HEK293 (cell line): ENCODE measurements around the gene SYTL2.

Source experiments
- CTCF ChIA-PET: fragments of 350-600 bp; formaldehyde crosslinking; extraction: SDS; loops from one replicate; lab custom pipeline; 2021; ENCODE audit warnings: antibody characterized with exemption; lab: Yijun Ruan, JAX
- POLR2A ChIA-PET: fragments of 300-600 bp; formaldehyde crosslinking; extraction: SDS; loops from one replicate; lab custom pipeline; 2020; ENCODE audit warnings: antibody characterized with exemption, inconsistent platforms; lab: Yijun Ruan, JAX
- H3K27ac ChIP-seq: fragments of 200-500 bp; sonication (Bioruptor generic); 2 replicates; pipeline ENCODE4 v1.5.1; 2014; ENCODE audit warnings: low read depth, low read length, control low read depth, inconsistent platforms; ENCODE audit errors: extremely low read depth
- H3K36me3 ChIP-seq, 2 experiments: fragments of 200-500 bp in 1 of 2; sonication (Bioruptor generic) in 1 of 2; 1 replicate in 1 of 2; 2 replicates in 1 of 2; pipeline ENCODE4 v1.5.1; 2014 to 2017; ENCODE audit warnings: inconsistent platforms in 2 of 2, low read length in 2 of 2; ENCODE audit not compliant: control insufficient read depth in 2 of 2, insufficient read depth in 1 of 2
- H3K4me1 ChIP-seq: fragments of 200-500 bp; sonication (Bioruptor generic); 2 replicates; pipeline ENCODE4 v1.5.1; 2014; ENCODE audit warnings: mild to moderate bottlenecking, low read length, inconsistent platforms; ENCODE audit not compliant: control insufficient read depth, insufficient read depth
- H3K4me3 ChIP-seq: 2 replicates; pipeline ENCODE4 v1.5.1; 2011; ENCODE audit warnings: low read depth, mild to moderate bottlenecking, control low read depth, low read length, moderate library complexity
- H3K9me3 ChIP-seq: fragments of 200-500 bp; sonication (Bioruptor generic); 2 replicates; pipeline ENCODE4 v1.5.1; 2014; ENCODE audit warnings: low read depth, low read length, inconsistent platforms; ENCODE audit not compliant: control insufficient read depth, insufficient read depth
- HOXC10 ChIP-seq: sonication (generic); formaldehyde crosslinking; IDR thresholded peaks from 2 replicates; pipeline ENCODE4 v1.8.1; 2023; ENCODE audit warnings: mild to moderate bottlenecking, missing genetic modification reagents
- HOXD13 ChIP-seq: sonication (generic); formaldehyde crosslinking; IDR thresholded peaks from 2 replicates; pipeline ENCODE4 v1.8.0; 2022; ENCODE audit warnings: missing genetic modification reagents, borderline replicate concordance
- KLF8 ChIP-seq: fragments of 450-650 bp; formaldehyde crosslinking; IDR thresholded peaks from 2 replicates; pipeline ENCODE4 v1.5.1; 2016; ENCODE audit warnings: missing biosample characterization, missing genetic modification characterization
- KLF9 ChIP-seq: fragments of 450-650 bp; formaldehyde crosslinking; IDR thresholded peaks from 2 replicates; pipeline ENCODE4 v1.5.1; 2016; ENCODE audit warnings: missing biosample characterization, missing genetic modification characterization, low read depth
- PRDM1 ChIP-seq: fragments of 450-650 bp; formaldehyde crosslinking; IDR thresholded peaks from 2 replicates; pipeline ENCODE4; 2016; ENCODE audit warnings: missing biosample characterization, missing genetic modification characterization
- SP2 ChIP-seq: fragments of 450-650 bp; formaldehyde crosslinking; IDR thresholded peaks from 2 replicates; pipeline ENCODE4 v1.5.1; 2016; ENCODE audit warnings: missing biosample characterization, missing genetic modification characterization
- SP3 ChIP-seq: fragments of 450-650 bp; formaldehyde crosslinking; IDR thresholded peaks from 2 replicates; pipeline ENCODE4 v1.5.1; 2016; ENCODE audit warnings: missing biosample characterization, missing genetic modification characterization
- SP7 ChIP-seq: fragments of 450-650 bp; formaldehyde crosslinking; IDR thresholded peaks from 2 replicates; pipeline ENCODE4 v1.5.1; 2016; ENCODE audit warnings: missing biosample characterization, missing genetic modification characterization
- TCF7L2 ChIP-seq: IDR thresholded peaks from 2 replicates; pipeline ENCODE4 v1.6.1; 2011; ENCODE audit warnings: low read depth, mild to moderate bottlenecking, inconsistent platforms, low read length, moderate library complexity, borderline replicate concordance
- ZBTB10 ChIP-seq: fragments of 450-650 bp; formaldehyde crosslinking; IDR thresholded peaks from 2 replicates; pipeline ENCODE4 v1.5.1; 2016; ENCODE audit warnings: missing biosample characterization, missing genetic modification characterization
- ZBTB20 ChIP-seq: fragments of 450-650 bp; formaldehyde crosslinking; IDR thresholded peaks from 2 replicates; pipeline ENCODE4 v1.5.1; 2016; ENCODE audit warnings: missing biosample characterization, missing genetic modification characterization
- ZBTB26 ChIP-seq: fragments of 450-650 bp; formaldehyde crosslinking; optimal IDR thresholded peaks from 2 replicates; pipeline ENCODE3; 2016; ENCODE audit warnings: missing biosample characterization, mild to moderate bottlenecking, missing genetic modification characterization
- ZBTB8A ChIP-seq: fragments of 450-650 bp; formaldehyde crosslinking; IDR thresholded peaks from 2 replicates; pipeline ENCODE4 v1.5.1; 2016; ENCODE audit warnings: missing biosample characterization, missing genetic modification characterization
- ZFP41 ChIP-seq: fragments of 450-650 bp; formaldehyde crosslinking; IDR thresholded peaks from 2 replicates; pipeline ENCODE4 v1.5.1; 2016; ENCODE audit warnings: missing biosample characterization, missing genetic modification characterization, borderline replicate concordance
- ZNF121 ChIP-seq: fragments of 450-650 bp; formaldehyde crosslinking; IDR thresholded peaks from 2 replicates; pipeline ENCODE4 v1.5.1; 2016; ENCODE audit warnings: missing biosample characterization, missing genetic modification characterization
- ZNF132 ChIP-seq: fragments of 450-650 bp; formaldehyde crosslinking; IDR thresholded peaks from 2 replicates; pipeline ENCODE4 v1.5.1; 2017; ENCODE audit warnings: missing biosample characterization, missing genetic modification characterization, borderline replicate concordance
- ZNF140 ChIP-seq: fragments of 450-650 bp; formaldehyde crosslinking; IDR thresholded peaks from 2 replicates; pipeline ENCODE4 v1.5.1; 2016; ENCODE audit warnings: missing biosample characterization, missing genetic modification characterization
- ZNF157 ChIP-seq: fragments of 450-650 bp; formaldehyde crosslinking; IDR thresholded peaks from 2 replicates; pipeline ENCODE4 v1.5.1; 2016; ENCODE audit warnings: missing biosample characterization, missing genetic modification characterization
- ZNF184 ChIP-seq: fragments of 450-650 bp; IDR thresholded peaks from 2 replicates; pipeline ENCODE4 v1.5.1; 2018; ENCODE audit warnings: missing biosample characterization, mild to moderate bottlenecking, missing genetic modification characterization
- ZNF302 ChIP-seq: fragments of 450-650 bp; formaldehyde crosslinking; IDR thresholded peaks from 2 replicates; pipeline ENCODE4 v1.5.1; 2016; ENCODE audit warnings: missing biosample characterization, missing genetic modification characterization, low read depth
- ZNF404 ChIP-seq: fragments of 450-650 bp; formaldehyde crosslinking; IDR thresholded peaks from 2 replicates; pipeline ENCODE4 v1.5.1; 2017; ENCODE audit warnings: missing biosample characterization, missing genetic modification characterization
- ZNF560 ChIP-seq: fragments of 450-650 bp; formaldehyde crosslinking; IDR thresholded peaks from 2 replicates; pipeline ENCODE4 v1.5.1; 2017; ENCODE audit warnings: missing biosample characterization, missing genetic modification characterization, borderline replicate concordance
- ZNF596 ChIP-seq: fragments of 450-650 bp; IDR thresholded peaks from 2 replicates; pipeline ENCODE4 v1.5.0; 2018; ENCODE audit warnings: missing biosample characterization, mild to moderate bottlenecking, missing genetic modification characterization, moderate library complexity
- ZNF600 ChIP-seq: fragments of 450-650 bp; formaldehyde crosslinking; IDR thresholded peaks from 2 replicates; pipeline ENCODE4 v1.5.1; 2016; ENCODE audit warnings: missing biosample characterization, missing genetic modification characterization
- ZNF629 ChIP-seq: fragments of 450-650 bp; formaldehyde crosslinking; IDR thresholded peaks from 2 replicates; pipeline ENCODE4 v1.5.1; 2017; ENCODE audit warnings: missing biosample characterization, missing genetic modification characterization
- ZNF664 ChIP-seq: fragments of 450-650 bp; formaldehyde crosslinking; IDR thresholded peaks from 2 replicates; pipeline ENCODE4 v1.5.1; 2016; ENCODE audit warnings: missing biosample characterization, missing genetic modification characterization
- ZNF747 ChIP-seq: fragments of 450-650 bp; formaldehyde crosslinking; IDR thresholded peaks from 2 replicates; pipeline ENCODE4 v1.5.1; 2016; ENCODE audit warnings: missing biosample characterization, missing genetic modification characterization
- ZNF768 ChIP-seq: fragments of 450-650 bp; formaldehyde crosslinking; IDR thresholded peaks from 2 replicates; pipeline ENCODE4 v1.5.1; 2018; ENCODE audit warnings: missing biosample characterization, mild to moderate bottlenecking, missing genetic modification characterization
- ZSCAN23 ChIP-seq: fragments of 450-650 bp; formaldehyde crosslinking; IDR thresholded peaks from 2 replicates; pipeline ENCODE4 v1.5.1; 2016; ENCODE audit warnings: missing biosample characterization, missing genetic modification characterization
- TF ChIP-seq, protein P1 (sequence below): fragments of 450-650 bp; formaldehyde crosslinking; IDR thresholded peaks from 2 replicates; pipeline ENCODE4 v1.5.0; 2017; ENCODE audit warnings: missing biosample characterization, missing genetic modification characterization, borderline replicate concordance
- TF ChIP-seq, protein P2 (sequence below): fragments of 450-650 bp; formaldehyde crosslinking; IDR thresholded peaks from 2 replicates; pipeline ENCODE4 v1.5.1; 2016; ENCODE audit warnings: missing biosample characterization, missing genetic modification characterization

Gene SYTL2

DNA sequence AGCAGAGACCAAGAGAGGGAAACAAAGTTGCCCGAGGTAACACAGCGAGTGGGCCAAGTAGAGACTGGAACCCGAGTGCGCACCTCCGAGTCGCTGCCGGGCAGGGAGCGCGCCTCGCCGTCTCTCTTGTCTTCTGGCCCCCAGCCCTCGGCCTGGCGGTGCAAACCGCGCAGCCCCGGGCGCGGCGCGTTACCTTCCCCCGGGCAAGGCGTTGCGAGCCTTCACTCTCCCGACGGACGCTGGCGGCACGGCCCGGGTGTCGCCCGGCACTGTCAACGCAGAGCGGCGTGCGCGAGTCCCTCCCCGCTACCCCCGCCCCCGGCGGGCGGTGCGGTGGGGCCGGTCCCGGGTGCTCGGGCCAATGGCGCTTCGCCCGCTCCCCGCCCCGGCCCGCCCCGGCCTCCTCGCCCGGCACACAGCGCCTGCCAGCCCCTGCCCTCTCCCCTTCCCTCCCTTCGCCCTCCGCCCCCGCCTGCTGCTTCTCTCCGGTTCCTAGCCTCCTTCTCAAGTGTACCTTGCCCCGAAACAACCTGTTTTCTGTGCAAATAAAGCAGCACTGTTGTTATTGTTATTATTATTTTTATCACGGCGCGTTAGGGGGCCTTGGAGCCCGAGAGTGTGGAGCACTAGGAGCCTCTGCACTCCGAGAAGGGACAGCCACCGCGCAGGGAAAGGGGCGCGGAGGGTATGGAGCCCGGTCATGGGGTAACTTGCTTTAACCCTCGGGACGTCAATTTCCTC lies at the start of gene SYTL2:
SYTL2 (minus strand) TSS at position 271 of the 741 bp plus-strand sequence. CDS start 53,416 bp downstream, outside the sequence.
- ChIA-PET CTCF (interaction anchor here (0.9 to 2.7 kb wide), 4 partner anchors 15 to 119 kb away, joined by 3 to 12 read pairs (median 4); partner anchors contain the start of gene CCDC83), POLR2A (interaction anchor here (0.8 kb wide), 1 partner anchor 125 kb away, joined by 3 read pairs; the partner anchor contains the start of gene CCDC89)
- Histone ChIP-seq H3K4me3 (peak within 1 kb of the TSS; percentile 47), H3K27ac (no peak within 1 kb of the TSS), H3K9me3 (no peaks in the 10 kb centered on the region), H3K4me1 (no peaks in the 10 kb centered on the region), H3K36me3 (no peaks in the 10 kb centered on the region)
- TF ChIP-seq ZNF747 = no peak
- no peak for TF ChIP-seq ZNF157 (tag by site-specific recombination)
- peak; percentile 73 for TF ChIP-seq ZBTB8A
- peak; percentile 29; the same call in 1 of the 2 replicates for TF ChIP-seq KLF8 (tag by site-specific recombination)
- peak; percentile 27; the same call in 1 of the 2 replicates for TF ChIP-seq SP3 (tag by site-specific recombination)
- TF ChIP-seq ZBTB26 (tag by site-specific recombination) = peak; percentile 87
- TF ChIP-seq ZBTB20 (tag by site-specific recombination) = peak; percentile 59; the same call in 1 of the 2 replicates
- TF ChIP-seq ZNF768 = 0 out of 2 replicates have a peak, but pooled peaks have one; percentile 23
- no peak for TF ChIP-seq ZBTB10 (tag by site-specific recombination)
- TF ChIP-seq ZNF184 (tag by site-specific recombination) = no peak
- TF ChIP-seq ZNF121 (tag by site-specific recombination) = no peak
- TF ChIP-seq, protein P1, sequence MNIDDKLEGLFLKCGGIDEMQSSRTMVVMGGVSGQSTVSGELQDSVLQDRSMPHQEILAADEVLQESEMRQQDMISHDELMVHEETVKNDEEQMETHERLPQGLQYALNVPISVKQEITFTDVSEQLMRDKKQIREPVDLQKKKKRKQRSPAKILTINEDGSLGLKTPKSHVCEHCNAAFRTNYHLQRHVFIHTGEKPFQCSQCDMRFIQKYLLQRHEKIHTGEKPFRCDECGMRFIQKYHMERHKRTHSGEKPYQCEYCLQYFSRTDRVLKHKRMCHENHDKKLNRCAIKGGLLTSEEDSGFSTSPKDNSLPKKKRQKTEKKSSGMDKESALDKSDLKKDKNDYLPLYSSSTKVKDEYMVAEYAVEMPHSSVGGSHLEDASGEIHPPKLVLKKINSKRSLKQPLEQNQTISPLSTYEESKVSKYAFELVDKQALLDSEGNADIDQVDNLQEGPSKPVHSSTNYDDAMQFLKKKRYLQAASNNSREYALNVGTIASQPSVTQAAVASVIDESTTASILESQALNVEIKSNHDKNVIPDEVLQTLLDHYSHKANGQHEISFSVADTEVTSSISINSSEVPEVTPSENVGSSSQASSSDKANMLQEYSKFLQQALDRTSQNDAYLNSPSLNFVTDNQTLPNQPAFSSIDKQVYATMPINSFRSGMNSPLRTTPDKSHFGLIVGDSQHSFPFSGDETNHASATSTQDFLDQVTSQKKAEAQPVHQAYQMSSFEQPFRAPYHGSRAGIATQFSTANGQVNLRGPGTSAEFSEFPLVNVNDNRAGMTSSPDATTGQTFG = no peak
- TF ChIP-seq ZNF404 (tag by site-specific recombination) = no peak
- TF ChIP-seq ZNF140 = no peak
- no peak for TF ChIP-seq HOXC10
- TF ChIP-seq HOXD13 = no peak
- TF ChIP-seq SP2 (tag by site-specific recombination) = peak; percentile 53
- TF ChIP-seq PRDM1 (tag by site-specific recombination) = no peak
- no peak for TF ChIP-seq ZNF560 (tag by site-specific recombination)
- no peak for TF ChIP-seq ZNF596 (tag by site-specific recombination)
- TF ChIP-seq, protein P2, sequence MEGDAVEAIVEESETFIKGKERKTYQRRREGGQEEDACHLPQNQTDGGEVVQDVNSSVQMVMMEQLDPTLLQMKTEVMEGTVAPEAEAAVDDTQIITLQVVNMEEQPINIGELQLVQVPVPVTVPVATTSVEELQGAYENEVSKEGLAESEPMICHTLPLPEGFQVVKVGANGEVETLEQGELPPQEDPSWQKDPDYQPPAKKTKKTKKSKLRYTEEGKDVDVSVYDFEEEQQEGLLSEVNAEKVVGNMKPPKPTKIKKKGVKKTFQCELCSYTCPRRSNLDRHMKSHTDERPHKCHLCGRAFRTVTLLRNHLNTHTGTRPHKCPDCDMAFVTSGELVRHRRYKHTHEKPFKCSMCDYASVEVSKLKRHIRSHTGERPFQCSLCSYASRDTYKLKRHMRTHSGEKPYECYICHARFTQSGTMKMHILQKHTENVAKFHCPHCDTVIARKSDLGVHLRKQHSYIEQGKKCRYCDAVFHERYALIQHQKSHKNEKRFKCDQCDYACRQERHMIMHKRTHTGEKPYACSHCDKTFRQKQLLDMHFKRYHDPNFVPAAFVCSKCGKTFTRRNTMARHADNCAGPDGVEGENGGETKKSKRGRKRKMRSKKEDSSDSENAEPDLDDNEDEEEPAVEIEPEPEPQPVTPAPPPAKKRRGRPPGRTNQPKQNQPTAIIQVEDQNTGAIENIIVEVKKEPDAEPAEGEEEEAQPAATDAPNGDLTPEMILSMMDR (tag by site-specific recombination) = 0 out of 2 replicates have a peak, but pooled peaks have one; percentile 16
- 0 out of 2 replicates have a peak, but pooled peaks have one; percentile 20 for TF ChIP-seq ZNF629
- no peak for TF ChIP-seq ZNF132
- no peak for TF ChIP-seq TCF7L2
- TF ChIP-seq ZNF302 (tag by site-specific recombination) = no peak
- no peak for TF ChIP-seq ZNF664
- no peak for TF ChIP-seq ZFP41
- peak; percentile 51 for TF ChIP-seq ZNF600 (tag by site-specific recombination)
- peak; percentile 36; the same call in 1 of the 2 replicates for TF ChIP-seq SP7 (tag by site-specific recombination)
- 0 out of 2 replicates have a peak, but pooled peaks have one; percentile 29 for TF ChIP-seq KLF9 (tag by site-specific recombination)
- TF ChIP-seq ZSCAN23 (tag by site-specific recombination) = no peak
